GM23338 (cell line): ENCODE results near the gene TMEM132A. TPM values are rescaled to one million over a fixed set of nuclear protein-coding genes. Genes with fewer than 3 reads are reported as not detected.

Source experiments
- ATAC-seq: fragments of 200-7000 bp; cut with Tn5 transposase; 3 replicates; pipeline ENCODE4 v1.9.1; 2020
- DNase-seq: peaks from one replicate; pipeline ENCODE4 v3.0.0-alpha.2; 2015; ENCODE audit warnings: low spot score
- H2AFZ ChIP-seq: fragments of 200-600 bp; sonication (generic); 2 replicates; pipeline ENCODE4 v1.8.0; 2016; ENCODE audit warnings: antibody characterized with exemption, mild to moderate bottlenecking, moderate library complexity
- H3F3A ChIP-seq: fragments of 200-600 bp; sonication (generic); replicated peaks from 2 replicates; pipeline ENCODE4 v1.8.0; 2017; ENCODE audit warnings: antibody characterized with exemption, mixed run types, low read depth
- H3K27ac ChIP-seq: fragments of 200-600 bp; sonication (generic); 2 replicates; pipeline ENCODE4 v1.6.1; 2016; ENCODE audit warnings: low read depth
- H3K27me3 ChIP-seq: fragments of 200-600 bp; sonication (generic); 2 replicates; pipeline ENCODE4 v1.8.0; 2016; ENCODE audit warnings: mild to moderate bottlenecking, mixed run types, moderate library complexity; ENCODE audit not compliant: insufficient read depth
- H3K36me3 ChIP-seq: fragments of 200-600 bp; sonication (generic); 2 replicates; pipeline ENCODE4 v1.8.0; 2016; ENCODE audit warnings: mild to moderate bottlenecking; ENCODE audit not compliant: insufficient read depth
- H3K4me1 ChIP-seq: fragments of 200-600 bp; sonication (generic); 2 replicates; pipeline ENCODE4 v1.8.0; 2016; ENCODE audit warnings: mild to moderate bottlenecking, moderate library complexity; ENCODE audit not compliant: insufficient read depth
- H3K4me2 ChIP-seq: fragments of 200-600 bp; sonication (generic); 2 replicates; pipeline ENCODE4 v1.7.1; 2017; ENCODE audit warnings: mixed run types
- H3K4me3 ChIP-seq: fragments of 200-600 bp; sonication (generic); 2 replicates; pipeline ENCODE4 v1.6.1; 2016; ENCODE audit warnings: mixed run types
- H3K79me2 ChIP-seq: fragments of 200-600 bp; sonication (generic); replicated peaks from 2 replicates; pipeline ENCODE4 v1.8.0; 2017; ENCODE audit warnings: mild to moderate bottlenecking; ENCODE audit not compliant: insufficient read depth
- H3K9me2 ChIP-seq: fragments of 200-600 bp; sonication (generic); 2 replicates; pipeline ENCODE4 v1.8.0; 2017; ENCODE audit not compliant: insufficient read depth
- H4K20me1 ChIP-seq: fragments of 200-600 bp; sonication (generic); replicated peaks from 2 replicates; pipeline ENCODE4 v1.8.0; 2017; ENCODE audit warnings: mild to moderate bottlenecking; ENCODE audit not compliant: insufficient read depth
- H3K27ac Mint-ChIP-seq: 2 replicates; pipeline ENCODE4 v1.8.0; 2020; ENCODE audit warnings: inconsistent platforms, mild to moderate bottlenecking, moderate library complexity, mixed read lengths
- H3K27me3 Mint-ChIP-seq: 3 replicates; pipeline ENCODE4 v1.8.0; 2022; ENCODE audit warnings: low read depth, mild to moderate bottlenecking, moderate library complexity, mixed read lengths, inconsistent platforms; ENCODE audit not compliant: insufficient read depth, poor library complexity
- H3K36me3 Mint-ChIP-seq: 3 replicates; pipeline ENCODE4 v1.8.0; 2021; ENCODE audit warnings: low read depth, mild to moderate bottlenecking, inconsistent platforms, moderate library complexity, mixed read lengths
- H3K4me1 Mint-ChIP-seq: 3 replicates; pipeline ENCODE4 v1.8.0; 2020; ENCODE audit warnings: mild to moderate bottlenecking, inconsistent platforms, mixed read lengths
- H3K4me3 Mint-ChIP-seq: 3 replicates; pipeline ENCODE4 v1.8.0; 2021; ENCODE audit warnings: moderate library complexity, mild to moderate bottlenecking, inconsistent platforms, mixed read lengths
- H3K9me3 Mint-ChIP-seq: 3 replicates; pipeline ENCODE4 v1.8.0; 2020; ENCODE audit warnings: moderate library complexity, mild to moderate bottlenecking, inconsistent platforms, mixed read lengths
- EZH2 ChIP-seq: fragments of 200-600 bp; sonication (generic); IDR thresholded peaks from one replicate; pipeline ENCODE4 v1.8.0; 2017; ENCODE audit warnings: antibody characterized with exemption, mild to moderate bottlenecking, low read depth; ENCODE audit not compliant: unreplicated experiment
- EZH2phosphoT487 ChIP-seq: fragments of 200-600 bp; sonication (generic); IDR thresholded peaks from one replicate; pipeline ENCODE4 v1.8.1; 2018; ENCODE audit warnings: antibody characterized with exemption; ENCODE audit not compliant: unreplicated experiment
- JUNB ChIP-seq: IDR thresholded peaks from one replicate; pipeline ENCODE4 v1.6.1; 2016; ENCODE audit warnings: antibody characterized with exemption; ENCODE audit not compliant: unreplicated experiment
- NANOG ChIP-seq: IDR thresholded peaks from 2 replicates; pipeline ENCODE4 v1.6.1; 2016; ENCODE audit warnings: antibody characterized with exemption, borderline replicate concordance
- POLR2AphosphoS5 ChIP-seq: IDR thresholded peaks from 2 replicates; pipeline ENCODE4 v1.6.1; 2016; ENCODE audit warnings: antibody characterized with exemption, low read depth
- STAT1 ChIP-seq: IDR thresholded peaks from one replicate; pipeline ENCODE4 v1.6.1; 2016; ENCODE audit warnings: antibody characterized with exemption; ENCODE audit not compliant: unreplicated experiment
- ZNF114 ChIP-seq: fragments of 250-450 bp; sonication (Bioruptor Pico); IDR thresholded peaks from 2 replicates; pipeline ENCODE4 v1.5.0; 2020; ENCODE audit warnings: mild to moderate bottlenecking, moderate library complexity
- ZNF331 ChIP-seq: fragments of 250-450 bp; sonication (Bioruptor Pico); IDR thresholded peaks from 2 replicates; pipeline ENCODE4 v1.5.0; 2020; ENCODE audit warnings: low read depth, mild to moderate bottlenecking, moderate library complexity
- polyA plus RNA-seq: library from polyadenylated mRNA; unstranded; fragments of >200 nt; fragmentation: Nextera tagmentation; extraction: Ambion mirVana; gene quantifications from 2 replicates; pipeline ENCODE4 v1.2.1, GENCODE V29; 2016
- total RNA-seq: library from RNA; depleted of rRNA; stranded (reverse); fragments of >200 nt; shearing (Covaris generic); gene quantifications from 2 replicates; pipeline ENCODE4 v1.2.3, GENCODE V29; 2014
- TF ChIP-seq, protein P1 (sequence below): IDR thresholded peaks from 2 replicates; pipeline ENCODE4 v1.6.1; 2016; ENCODE audit warnings: antibody characterized with exemption
- TF ChIP-seq, protein P2 (sequence below): IDR thresholded peaks from one replicate; pipeline ENCODE4 v1.6.1; 2018; ENCODE audit warnings: antibody characterized with exemption; ENCODE audit not compliant: unreplicated experiment
- TF ChIP-seq, protein P3 (sequence below): fragments of 250-450 bp; sonication (Bioruptor Pico); IDR thresholded peaks from 2 replicates; pipeline ENCODE4 v1.5.0; 2020; ENCODE audit warnings: mild to moderate bottlenecking, moderate library complexity

The TMEM132A gene
- total and polyA plus RNA-seq, 2 experiments from 2014 or later = 36.2 to 96.6 TPM

GRCh38 chr11:60953781-60954180, 29.5 kb downstream of the TMEM132A start:
- Histone ChIP-seq H4K20me1 (no peaks in the 10 kb centered on the region), H2AFZ (no peak overlapping the region), H3K79me2 (peaks cover 6% of the 10 kb centered on the region; the same call in 1 of the 2 replicates), H3K4me1 (peaks cover 16% of the 10 kb centered on the region), H3K27ac (no peak overlapping the region), H3F3A (peaks cover 4% of the 10 kb centered on the region), H3K36me3 (no peaks in the 10 kb centered on the region), H3K4me3 (no peak overlapping the region), H3K9me2 (no peaks in the 10 kb centered on the region), H3K27me3 (peaks cover 28% of the 10 kb centered on the region), H3K4me2 (no peak overlapping the region)
- Mint-ChIP-seq H3K4me1 (peaks cover 20% of the 10 kb centered on the region), H3K27ac (no peak overlapping the region), H3K27me3 (peaks cover 26% of the 10 kb centered on the region), H3K4me3 (no peak overlapping the region), H3K36me3 (no peaks in the 10 kb centered on the region), H3K9me3 (no peaks in the 10 kb centered on the region)
- DNase-seq (no peak), ATAC-seq (no peak)
- TF ChIP-seq ZNF331 (CRISPR knock-in tag) = no peak
- no peak for TF ChIP-seq POLR2AphosphoS5
- no peak for TF ChIP-seq EZH2
- TF ChIP-seq JUNB = no peak
- no peak for TF ChIP-seq STAT1

GRCh38 chr11:60954421-60954820, 30.2 kb downstream of the TMEM132A start:
- H3K79me2 ChIP-seq = peaks cover 6% of the 10 kb centered on the region; the same call in 1 of the 2 replicates
- H3K4me3 Mint-ChIP-seq = no peak overlapping the region
- H3K27me3 Mint-ChIP-seq = peaks cover 26% of the 10 kb centered on the region
- TF ChIP-seq, protein P1, sequence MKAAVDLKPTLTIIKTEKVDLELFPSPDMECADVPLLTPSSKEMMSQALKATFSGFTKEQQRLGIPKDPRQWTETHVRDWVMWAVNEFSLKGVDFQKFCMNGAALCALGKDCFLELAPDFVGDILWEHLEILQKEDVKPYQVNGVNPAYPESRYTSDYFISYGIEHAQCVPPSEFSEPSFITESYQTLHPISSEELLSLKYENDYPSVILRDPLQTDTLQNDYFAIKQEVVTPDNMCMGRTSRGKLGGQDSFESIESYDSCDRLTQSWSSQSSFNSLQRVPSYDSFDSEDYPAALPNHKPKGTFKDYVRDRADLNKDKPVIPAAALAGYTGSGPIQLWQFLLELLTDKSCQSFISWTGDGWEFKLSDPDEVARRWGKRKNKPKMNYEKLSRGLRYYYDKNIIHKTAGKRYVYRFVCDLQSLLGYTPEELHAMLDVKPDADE = no peak
- TF ChIP-seq ZNF114 = no peak
- TF ChIP-seq, protein P2, sequence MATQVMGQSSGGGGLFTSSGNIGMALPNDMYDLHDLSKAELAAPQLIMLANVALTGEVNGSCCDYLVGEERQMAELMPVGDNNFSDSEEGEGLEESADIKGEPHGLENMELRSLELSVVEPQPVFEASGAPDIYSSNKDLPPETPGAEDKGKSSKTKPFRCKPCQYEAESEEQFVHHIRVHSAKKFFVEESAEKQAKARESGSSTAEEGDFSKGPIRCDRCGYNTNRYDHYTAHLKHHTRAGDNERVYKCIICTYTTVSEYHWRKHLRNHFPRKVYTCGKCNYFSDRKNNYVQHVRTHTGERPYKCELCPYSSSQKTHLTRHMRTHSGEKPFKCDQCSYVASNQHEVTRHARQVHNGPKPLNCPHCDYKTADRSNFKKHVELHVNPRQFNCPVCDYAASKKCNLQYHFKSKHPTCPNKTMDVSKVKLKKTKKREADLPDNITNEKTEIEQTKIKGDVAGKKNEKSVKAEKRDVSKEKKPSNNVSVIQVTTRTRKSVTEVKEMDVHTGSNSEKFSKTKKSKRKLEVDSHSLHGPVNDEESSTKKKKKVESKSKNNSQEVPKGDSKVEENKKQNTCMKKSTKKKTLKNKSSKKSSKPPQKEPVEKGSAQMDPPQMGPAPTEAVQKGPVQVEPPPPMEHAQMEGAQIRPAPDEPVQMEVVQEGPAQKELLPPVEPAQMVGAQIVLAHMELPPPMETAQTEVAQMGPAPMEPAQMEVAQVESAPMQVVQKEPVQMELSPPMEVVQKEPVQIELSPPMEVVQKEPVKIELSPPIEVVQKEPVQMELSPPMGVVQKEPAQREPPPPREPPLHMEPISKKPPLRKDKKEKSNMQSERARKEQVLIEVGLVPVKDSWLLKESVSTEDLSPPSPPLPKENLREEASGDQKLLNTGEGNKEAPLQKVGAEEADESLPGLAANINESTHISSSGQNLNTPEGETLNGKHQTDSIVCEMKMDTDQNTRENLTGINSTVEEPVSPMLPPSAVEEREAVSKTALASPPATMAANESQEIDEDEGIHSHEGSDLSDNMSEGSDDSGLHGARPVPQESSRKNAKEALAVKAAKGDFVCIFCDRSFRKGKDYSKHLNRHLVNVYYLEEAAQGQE = no peak
- TF ChIP-seq EZH2phosphoT487 = no peak
- TF ChIP-seq, protein P3, sequence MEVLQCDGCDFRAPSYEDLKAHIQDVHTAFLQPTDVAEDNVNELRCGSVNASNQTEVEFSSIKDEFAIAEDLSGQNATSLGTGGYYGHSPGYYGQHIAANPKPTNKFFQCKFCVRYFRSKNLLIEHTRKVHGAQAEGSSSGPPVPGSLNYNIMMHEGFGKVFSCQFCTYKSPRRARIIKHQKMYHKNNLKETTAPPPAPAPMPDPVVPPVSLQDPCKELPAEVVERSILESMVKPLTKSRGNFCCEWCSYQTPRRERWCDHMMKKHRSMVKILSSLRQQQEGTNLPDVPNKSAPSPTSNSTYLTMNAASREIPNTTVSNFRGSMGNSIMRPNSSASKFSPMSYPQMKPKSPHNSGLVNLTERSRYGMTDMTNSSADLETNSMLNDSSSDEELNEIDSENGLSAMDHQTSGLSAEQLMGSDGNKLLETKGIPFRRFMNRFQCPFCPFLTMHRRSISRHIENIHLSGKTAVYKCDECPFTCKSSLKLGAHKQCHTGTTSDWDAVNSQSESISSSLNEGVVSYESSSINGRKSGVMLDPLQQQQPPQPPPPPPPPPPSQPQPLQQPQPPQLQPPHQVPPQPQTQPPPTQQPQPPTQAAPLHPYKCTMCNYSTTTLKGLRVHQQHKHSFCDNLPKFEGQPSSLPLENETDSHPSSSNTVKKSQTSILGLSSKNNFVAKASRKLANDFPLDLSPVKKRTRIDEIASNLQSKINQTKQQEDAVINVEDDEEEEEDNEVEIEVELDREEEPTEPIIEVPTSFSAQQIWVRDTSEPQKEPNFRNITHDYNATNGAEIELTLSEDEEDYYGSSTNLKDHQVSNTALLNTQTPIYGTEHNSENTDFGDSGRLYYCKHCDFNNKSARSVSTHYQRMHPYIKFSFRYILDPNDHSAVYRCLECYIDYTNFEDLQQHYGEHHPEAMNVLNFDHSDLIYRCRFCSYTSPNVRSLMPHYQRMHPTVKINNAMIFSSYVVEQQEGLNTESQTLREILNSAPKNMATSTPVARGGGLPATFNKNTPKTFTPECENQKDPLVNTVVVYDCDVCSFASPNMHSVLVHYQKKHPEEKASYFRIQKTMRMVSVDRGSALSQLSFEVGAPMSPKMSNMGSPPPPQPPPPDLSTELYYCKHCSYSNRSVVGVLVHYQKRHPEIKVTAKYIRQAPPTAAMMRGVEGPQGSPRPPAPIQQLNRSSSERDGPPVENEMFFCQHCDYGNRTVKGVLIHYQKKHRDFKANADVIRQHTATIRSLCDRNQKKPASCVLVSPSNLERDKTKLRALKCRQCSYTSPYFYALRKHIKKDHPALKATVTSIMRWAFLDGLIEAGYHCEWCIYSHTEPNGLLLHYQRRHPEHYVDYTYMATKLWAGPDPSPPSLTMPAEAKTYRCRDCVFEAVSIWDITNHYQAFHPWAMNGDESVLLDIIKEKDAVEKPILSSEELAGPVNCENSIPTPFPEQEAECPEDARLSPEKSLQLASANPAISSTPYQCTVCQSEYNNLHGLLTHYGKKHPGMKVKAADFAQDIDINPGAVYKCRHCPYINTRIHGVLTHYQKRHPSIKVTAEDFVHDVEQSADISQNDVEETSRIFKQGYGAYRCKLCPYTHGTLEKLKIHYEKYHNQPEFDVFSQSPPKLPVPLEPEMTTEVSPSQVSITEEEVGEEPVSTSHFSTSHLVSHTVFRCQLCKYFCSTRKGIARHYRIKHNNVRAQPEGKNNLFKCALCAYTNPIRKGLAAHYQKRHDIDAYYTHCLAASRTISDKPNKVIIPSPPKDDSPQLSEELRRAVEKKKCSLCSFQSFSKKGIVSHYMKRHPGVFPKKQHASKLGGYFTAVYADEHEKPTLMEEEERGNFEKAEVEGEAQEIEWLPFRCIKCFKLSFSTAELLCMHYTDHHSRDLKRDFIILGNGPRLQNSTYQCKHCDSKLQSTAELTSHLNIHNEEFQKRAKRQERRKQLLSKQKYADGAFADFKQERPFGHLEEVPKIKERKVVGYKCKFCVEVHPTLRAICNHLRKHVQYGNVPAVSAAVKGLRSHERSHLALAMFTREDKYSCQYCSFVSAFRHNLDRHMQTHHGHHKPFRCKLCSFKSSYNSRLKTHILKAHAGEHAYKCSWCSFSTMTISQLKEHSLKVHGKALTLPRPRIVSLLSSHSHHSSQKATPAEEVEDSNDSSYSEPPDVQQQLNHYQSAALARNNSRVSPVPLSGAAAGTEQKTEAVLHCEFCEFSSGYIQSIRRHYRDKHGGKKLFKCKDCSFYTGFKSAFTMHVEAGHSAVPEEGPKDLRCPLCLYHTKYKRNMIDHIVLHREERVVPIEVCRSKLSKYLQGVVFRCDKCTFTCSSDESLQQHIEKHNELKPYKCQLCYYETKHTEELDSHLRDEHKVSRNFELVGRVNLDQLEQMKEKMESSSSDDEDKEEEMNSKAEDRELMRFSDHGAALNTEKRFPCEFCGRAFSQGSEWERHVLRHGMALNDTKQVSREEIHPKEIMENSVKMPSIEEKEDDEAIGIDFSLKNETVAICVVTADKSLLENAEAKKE = no peak
- no peak for TF ChIP-seq NANOG

More at GRCh38 chr11:60954421-60954820, 30.2 kb downstream of the TMEM132A start:
- H3K36me3 Mint-ChIP-seq = no peaks in the 10 kb centered on the region
- Histone ChIP-seq H3K27me3 (peaks cover 27% of the 10 kb centered on the region), H4K20me1 (no peaks in the 10 kb centered on the region), H3K4me3 (no peak overlapping the region), H3K4me2 (no peak overlapping the region), H3K27ac (no peak overlapping the region), H3K9me2 (no peaks in the 10 kb centered on the region), H3K36me3 (no peaks in the 10 kb centered on the region), H3K4me1 (peaks cover 16% of the 10 kb centered on the region), H3F3A (peaks cover 4% of the 10 kb centered on the region), H2AFZ (no peak overlapping the region)
- peaks cover 15% of the 10 kb centered on the region for H3K4me1 Mint-ChIP-seq
- no peak overlapping the region for H3K27ac Mint-ChIP-seq
- H3K9me3 Mint-ChIP-seq = no peaks in the 10 kb centered on the region
- no peak for DNase-seq
- ATAC-seq = no peak
